ENCODE data around the gene TTF1. TPM values are rescaled to one million over a fixed set of nuclear protein-coding genes. Genes with fewer than 3 reads are reported as not detected.

Gene TTF1
- total and polyA plus RNA-seq, 9 of the 15 experiments (the other 6 are each of a cell fraction or from before 2014, with no cell fraction given) = 9.0 to 18.5 (median 15.8) TPM

GRCh38 chr9:132406554-132407122 lies at the start of gene TTF1 (continued):
- TF ChIP-seq PATZ1 (CRISPR knock-in tag; IDR thresholded peaks at IDR 0.05; ENCODE audit: borderline replicate concordance) = no peak
- peak; percentile 40 for TF ChIP-seq RB1 (IDR thresholded peaks at IDR 0.05; ENCODE audit: low read depth)
- TF ChIP-seq TAF1 (IDR thresholded peaks at IDR 0.05; ENCODE audit: control insufficient read depth, extremely low read depth, insufficient read depth, low read length, severe bottlenecking) = peak; percentile 84
- peak; percentile 75 for TF ChIP-seq POLR2G (IDR thresholded peaks at IDR 0.05; ENCODE audit: low read depth, low read length)
- TF ChIP-seq, protein P1, sequence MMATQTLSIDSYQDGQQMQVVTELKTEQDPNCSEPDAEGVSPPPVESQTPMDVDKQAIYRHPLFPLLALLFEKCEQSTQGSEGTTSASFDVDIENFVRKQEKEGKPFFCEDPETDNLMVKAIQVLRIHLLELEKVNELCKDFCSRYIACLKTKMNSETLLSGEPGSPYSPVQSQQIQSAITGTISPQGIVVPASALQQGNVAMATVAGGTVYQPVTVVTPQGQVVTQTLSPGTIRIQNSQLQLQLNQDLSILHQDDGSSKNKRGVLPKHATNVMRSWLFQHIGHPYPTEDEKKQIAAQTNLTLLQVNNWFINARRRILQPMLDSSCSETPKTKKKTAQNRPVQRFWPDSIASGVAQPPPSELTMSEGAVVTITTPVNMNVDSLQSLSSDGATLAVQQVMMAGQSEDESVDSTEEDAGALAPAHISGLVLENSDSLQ (IDR thresholded peaks at IDR 0.05) = peak; percentile 52; the same call in 1 of the 2 replicates
- TF ChIP-seq KDM4B (IDR thresholded peaks at IDR 0.05; ENCODE audit: borderline replicate concordance in 2 of 2, low read depth in 1 of 2) = peak in 1 of 2 experiments; percentile 97; a peak in 2 of 4 replicates
- 0 out of 2 replicates have a peak, but pooled peaks have one; percentile 45 for TF ChIP-seq TAF7 (tag; IDR thresholded peaks at IDR 0.05)
- peak; percentile 51 for TF ChIP-seq NEUROD1 (IDR thresholded peaks at IDR 0.05; ENCODE audit: borderline replicate concordance, low read depth, low read length, partially characterized antibody)
- peak; percentile 78 for TF ChIP-seq SPI1 (IDR thresholded peaks at IDR 0.05; ENCODE audit: borderline replicate concordance, low read depth, low read length)
- peak; percentile 49 for TF ChIP-seq POLR2B (IDR thresholded peaks at IDR 0.05; ENCODE audit: low read depth, partially characterized antibody)
- TF ChIP-seq, protein P2, sequence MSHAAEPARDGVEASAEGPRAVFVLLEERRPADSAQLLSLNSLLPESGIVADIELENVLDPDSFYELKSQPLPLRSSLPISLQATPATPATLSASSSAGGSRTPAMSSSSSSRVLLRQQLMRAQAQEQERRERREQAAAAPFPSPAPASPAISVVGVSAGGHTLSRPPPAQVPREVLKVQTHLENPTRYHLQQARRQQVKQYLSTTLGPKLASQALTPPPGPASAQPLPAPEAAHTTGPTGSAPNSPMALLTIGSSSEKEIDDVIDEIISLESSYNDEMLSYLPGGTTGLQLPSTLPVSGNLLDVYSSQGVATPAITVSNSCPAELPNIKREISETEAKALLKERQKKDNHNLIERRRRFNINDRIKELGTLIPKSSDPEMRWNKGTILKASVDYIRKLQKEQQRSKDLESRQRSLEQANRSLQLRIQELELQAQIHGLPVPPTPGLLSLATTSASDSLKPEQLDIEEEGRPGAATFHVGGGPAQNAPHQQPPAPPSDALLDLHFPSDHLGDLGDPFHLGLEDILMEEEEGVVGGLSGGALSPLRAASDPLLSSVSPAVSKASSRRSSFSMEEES (CRISPR knock-in tag; IDR thresholded peaks at IDR 0.05) = no peak
- TF ChIP-seq BMI1 (IDR thresholded peaks at IDR 0.05; ENCODE audit: low read length) = peak; percentile 90
- TF ChIP-seq EP300 (IDR thresholded peaks at IDR 0.05; ENCODE audit: low read length) = peak; percentile 19; the same call in 1 of the 2 replicates
- TF ChIP-seq, protein P3, sequence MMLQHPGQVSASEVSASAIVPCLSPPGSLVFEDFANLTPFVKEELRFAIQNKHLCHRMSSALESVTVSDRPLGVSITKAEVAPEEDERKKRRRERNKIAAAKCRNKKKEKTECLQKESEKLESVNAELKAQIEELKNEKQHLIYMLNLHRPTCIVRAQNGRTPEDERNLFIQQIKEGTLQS (IDR thresholded peaks at IDR 0.05) = no peak
- TF ChIP-seq, protein P3 (CRISPR knock-in tag; conservative IDR thresholded peaks at IDR 0.05) = no peak
- TF ChIP-seq MNT (conservative IDR thresholded peaks at IDR 0.05) = peak; percentile 86 to 92
- TF ChIP-seq, protein P4, sequence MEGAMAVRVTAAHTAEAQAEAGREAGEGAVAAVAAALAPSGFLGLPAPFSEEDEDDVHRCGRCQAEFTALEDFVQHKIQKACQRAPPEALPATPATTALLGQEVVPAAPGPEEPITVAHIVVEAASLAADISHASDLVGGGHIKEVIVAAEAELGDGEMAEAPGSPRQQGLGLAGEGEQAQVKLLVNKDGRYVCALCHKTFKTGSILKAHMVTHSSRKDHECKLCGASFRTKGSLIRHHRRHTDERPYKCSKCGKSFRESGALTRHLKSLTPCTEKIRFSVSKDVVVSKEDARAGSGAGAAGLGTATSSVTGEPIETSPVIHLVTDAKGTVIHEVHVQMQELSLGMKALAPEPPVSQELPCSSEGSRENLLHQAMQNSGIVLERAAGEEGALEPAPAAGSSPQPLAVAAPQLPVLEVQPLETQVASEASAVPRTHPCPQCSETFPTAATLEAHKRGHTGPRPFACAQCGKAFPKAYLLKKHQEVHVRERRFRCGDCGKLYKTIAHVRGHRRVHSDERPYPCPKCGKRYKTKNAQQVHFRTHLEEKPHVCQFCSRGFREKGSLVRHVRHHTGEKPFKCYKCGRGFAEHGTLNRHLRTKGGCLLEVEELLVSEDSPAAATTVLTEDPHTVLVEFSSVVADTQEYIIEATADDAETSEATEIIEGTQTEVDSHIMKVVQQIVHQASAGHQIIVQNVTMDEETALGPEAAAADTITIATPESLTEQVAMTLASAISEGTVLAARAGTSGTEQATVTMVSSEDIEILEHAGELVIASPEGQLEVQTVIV (CRISPR knock-in tag; IDR thresholded peaks at IDR 0.05; ENCODE audit: borderline replicate concordance) = no peak

Measured in K562 (cell line).